Peyer's patch (tissue), 4 donors: ENCODE data around the gene PPFIBP1. TPM values are rescaled to one million over a fixed set of nuclear protein-coding genes. Genes with fewer than 3 reads are reported as not detected.

ENCODE experiments used
- DNase-seq, 3 donors: peaks; one replicate each; pipeline ENCODE4 v3.0.0-alpha.2; 2017 to 2019
- H3K27ac ChIP-seq, 4 donors: fragments of 200-600 bp; sonication (generic); one replicate each; pipeline ENCODE4 v1.5.1; 2016 to 2019
- H3K27me3 ChIP-seq, 2 donors: fragments of 200-600 bp; sonication (generic); one replicate each; pipeline ENCODE4 v1.5.1; 2019
- H3K36me3 ChIP-seq, 3 donors: fragments of 200-600 bp; sonication (generic); one replicate each; pipeline ENCODE4 v1.5.1; 2016 to 2019
- H3K4me1 ChIP-seq, 4 donors: fragments of 200-600 bp; sonication (generic); one replicate each; pipeline ENCODE4 v1.5.1; 2016 to 2019
- H3K4me3 ChIP-seq, 4 donors: fragments of 200-600 bp; sonication (generic); 1 replicate in 3 of 4; 2 replicates in 1 of 4; pipeline ENCODE4 v1.5.1; 2016 to 2019; ENCODE audit warnings: mild to moderate bottlenecking in 1 of 4
- H3K9me3 ChIP-seq, 4 donors: fragments of 200-600 bp; sonication (generic); one replicate each; pipeline ENCODE4 v1.5.1; 2016 to 2019; ENCODE audit warnings: mild to moderate bottlenecking in 1 of 4
- CTCF ChIP-seq, 6 experiments: fragments of 450-650 bp in 4 of 6; fragments of 200-600 bp in 2 of 6; sonication (generic) in 1 of 6; IDR thresholded peaks; one replicate each; pipeline ENCODE4 v1.5.1; 2017 to 2019; ENCODE audit warnings: antibody characterized with exemption in 6 of 6, mild to moderate bottlenecking in 3 of 6, moderate library complexity in 1 of 6
- POLR2A ChIP-seq, 2 donors: fragments of 450-650 bp; IDR thresholded peaks; one replicate each; pipeline ENCODE4 v1.5.1; 2017; ENCODE audit warnings: antibody characterized with exemption in 2 of 2, mild to moderate bottlenecking in 2 of 2, moderate library complexity in 2 of 2
- total RNA-seq, 4 donors: library from RNA; depleted of rRNA; stranded (reverse); fragments of >200 nt; gene quantifications; one replicate each; pipeline ENCODE4 v1.1.0, GENCODE V29; 2016

Gene PPFIBP1
- total RNA-seq, 4 donors from 2014 or later: 37.5 to 171 (median 48.1) TPM

- no peak for DNase-seq
- no peaks in the 10 kb centered on the region for H3K9me3 ChIP-seq
- no peak overlapping the region for H3K4me3 ChIP-seq
- TF ChIP-seq POLR2A (IDR thresholded peaks at IDR 0.05) (no peak), CTCF (IDR thresholded peaks at IDR 0.05) (no peak)
- no peaks in the 10 kb centered on the region for H3K27me3 ChIP-seq
- H3K27ac ChIP-seq: no peak overlapping the region
- H3K36me3 ChIP-seq: no peaks in the 10 kb centered on the region
- peaks cover 0 to 11% (median 0%) of the 10 kb centered on the region in 4 donors for H3K4me1 ChIP-seq
These were observed 90.4 kb downstream of the PPFIBP1 start for GRCh38 chr12:27614386-27614785.

- H3K4me1 ChIP-seq: peaks cover 0 to 6% (median 0%) of the 10 kb centered on the region in 4 donors
- no peak overlapping the region for H3K27ac ChIP-seq
- TF ChIP-seq CTCF (IDR thresholded peaks at IDR 0.05): no peak
- TF ChIP-seq POLR2A (IDR thresholded peaks at IDR 0.05): no peak
These were observed 90.9 kb downstream of the PPFIBP1 start for GRCh38 chr12:27614866-27615265.

GRCh38 chr12:27615331-27615891, 91.4 kb downstream of the PPFIBP1 start:
- no peaks in the 10 kb centered on the region for H3K27me3 ChIP-seq
- peaks cover 0 to under 1% (median 0%) of the 10 kb centered on the region in 4 donors for H3K4me1 ChIP-seq
- no peaks in the 10 kb centered on the region for H3K36me3 ChIP-seq
- no peak overlapping the region for H3K4me3 ChIP-seq
- no peaks in the 10 kb centered on the region for H3K9me3 ChIP-seq
- TF ChIP-seq POLR2A (IDR thresholded peaks at IDR 0.05) (no peak), CTCF (IDR thresholded peaks at IDR 0.05) (no peak)
- peak overlapping the region in 1 of 4 donors; percentile 23 for H3K27ac ChIP-seq
- DNase-seq: no peak

More at GRCh38 chr12:27614866-27615265, 90.9 kb downstream of the PPFIBP1 start:
- H3K27me3 ChIP-seq: no peaks in the 10 kb centered on the region
- no peak overlapping the region for H3K4me3 ChIP-seq
- no peaks in the 10 kb centered on the region for H3K9me3 ChIP-seq
- no peak for DNase-seq
- H3K36me3 ChIP-seq: no peaks in the 10 kb centered on the region

GRCh38 chr12:27616356-27617142, 92.5 kb downstream of the PPFIBP1 start:
- no peaks in the 10 kb centered on the region for H3K36me3 ChIP-seq
- H3K4me3 ChIP-seq: no peak overlapping the region
- no peaks in the 10 kb centered on the region for H3K4me1 ChIP-seq
- no peaks in the 10 kb centered on the region for H3K27me3 ChIP-seq
- no peak overlapping the region for H3K27ac ChIP-seq
- no peak for DNase-seq
- no peak for TF ChIP-seq CTCF (IDR thresholded peaks at IDR 0.05)
- TF ChIP-seq POLR2A (IDR thresholded peaks at IDR 0.05): no peak
- no peaks in the 10 kb centered on the region for H3K9me3 ChIP-seq

- H3K36me3 ChIP-seq: no peaks in the 10 kb centered on the region
- H3K9me3 ChIP-seq: no peaks in the 10 kb centered on the region
- H3K4me3 ChIP-seq: no peak overlapping the region
- no peaks in the 10 kb centered on the region for H3K4me1 ChIP-seq
- no peak for TF ChIP-seq POLR2A (IDR thresholded peaks at IDR 0.05)
- TF ChIP-seq CTCF (IDR thresholded peaks at IDR 0.05): no peak
- no peak overlapping the region for H3K27ac ChIP-seq
- no peak for DNase-seq
- no peaks in the 10 kb centered on the region for H3K27me3 ChIP-seq
These were observed 94.8 kb downstream of the PPFIBP1 start for GRCh38 chr12:27618836-27619235.
